HCT116 (cell line): ENCODE data around the gene DMKN. TPM values are rescaled to one million over a fixed set of nuclear protein-coding genes. Genes with fewer than 3 reads are reported as not detected.

Experiments
- ATAC-seq: fragments of 200-7000 bp; cut with Tn5 transposase; 2 replicates; pipeline ENCODE4 v1.9.1; 2020; ENCODE audit warnings: mild to moderate bottlenecking, moderate library complexity
- BruUV-seq: library from RNA; stranded (reverse); fragments of 400-500 nt; replicated peaks from 2 replicates; lab custom pipeline; 2021; lab: Mats Ljungman, UMichigan
- CTCF ChIA-PET: fragments of 300-600 bp; sonication (Branson Sonifier 250); formaldehyde crosslinking; loops from one replicate; lab custom pipeline; 2021; ENCODE audit warnings: antibody characterized with exemption; lab: Charles Lee
- POLR2A ChIA-PET: fragments of 300-600, 350-600 bp; sonication (Branson Sonifier 250); formaldehyde crosslinking; loops from one replicate; lab custom pipeline; 2021; ENCODE audit warnings: antibody characterized with exemption; lab: Charles Lee
- RAD21 ChIA-PET, 2 experiments: fragments of 300-600 bp; sonication (Branson Sonifier 250); formaldehyde crosslinking; loops; one replicate each; lab custom pipeline; 2023; ENCODE audit warnings: low total read pairs in 2 of 2; ENCODE audit not compliant: uncharacterized antibody in 2 of 2, unreplicated experiment in 2 of 2, low non-redundant PET in 1 of 2; lab: Charles Lee
- DNase-seq: peaks from one replicate; pipeline ENCODE4 v3.0.0-alpha.2; 2010; ENCODE audit warnings: low read depth, low spot score
- H2AFZ ChIP-seq: fragments of 200-600 bp; shearing (Covaris generic), sonication (generic); 2 replicates; pipeline ENCODE4 v1.6.1; 2017; ENCODE audit warnings: low read depth, mixed run types, mixed read lengths, antibody characterized with exemption, low read length; ENCODE audit not compliant: poor library complexity, severe bottlenecking
- H3K27ac ChIP-seq: 2 replicates; pipeline ENCODE4 v1.5.1; 2012; ENCODE audit warnings: low read depth, low read length
- H3K27me3 ChIP-seq: fragments of 200-600 bp; sonication (generic); 2 replicates; pipeline ENCODE4 v1.6.1; 2016; ENCODE audit warnings: mixed run types, low read length, mixed read lengths; ENCODE audit not compliant: insufficient read depth
- H3K36me3 ChIP-seq, 2 experiments: fragments of 200-500 bp in 1 of 2; fragments of 200-600 bp in 1 of 2; sonication (Bioruptor generic) in 1 of 2; sonication (generic) in 1 of 2; 2 replicates each; pipeline versions ENCODE4 v1.5.1 to v1.6.1; 2014 to 2016; ENCODE audit warnings: low read length in 2 of 2, inconsistent platforms in 1 of 2, mixed read lengths in 1 of 2, mixed run types in 1 of 2; ENCODE audit not compliant: insufficient read depth in 2 of 2, control insufficient read depth in 1 of 2
- H3K4me1 ChIP-seq, 2 experiments: fragments of 200-600 bp in 1 of 2; sonication (generic) in 1 of 2; 2 replicates each; pipeline versions ENCODE4 v1.5.1 to v1.6.1; 2012 to 2017; ENCODE audit warnings: low read length in 2 of 2, inconsistent platforms in 1 of 2, mild to moderate bottlenecking in 1 of 2, mixed read lengths in 1 of 2, mixed run types in 1 of 2, moderate library complexity in 1 of 2; ENCODE audit not compliant: insufficient read depth in 2 of 2, control insufficient read depth in 1 of 2
- H3K4me2 ChIP-seq: fragments of 200-600 bp; sonication (generic); 2 replicates; pipeline ENCODE4 v1.6.1; 2017; ENCODE audit warnings: mixed run types, low read length, mixed read lengths
- H3K4me3 ChIP-seq, 2 experiments: fragments of 200-600 bp in 1 of 2; sonication (generic) in 1 of 2; replicated peaks in 1 of 2; 2 replicates each; pipeline ENCODE4 v1.5.1; 2011 to 2016; ENCODE audit warnings: low read length in 2 of 2, control low read depth in 1 of 2, low read depth in 1 of 2, mild to moderate bottlenecking in 1 of 2, mixed read lengths in 1 of 2, mixed run types in 1 of 2
- H3K79me2 ChIP-seq: fragments of 200-600 bp; sonication (generic); 2 replicates; pipeline ENCODE4 v1.6.1; 2017; ENCODE audit warnings: mild to moderate bottlenecking, mixed run types, low read length, moderate library complexity, mixed read lengths; ENCODE audit not compliant: insufficient read depth
- H3K9ac ChIP-seq: fragments of 200-600 bp; sonication (generic); 2 replicates; pipeline ENCODE4 v1.6.1; 2016; ENCODE audit warnings: low read length, mixed read lengths
- H3K9me2 ChIP-seq: fragments of 200-600 bp; sonication (generic), shearing (Covaris generic); 2 replicates; pipeline ENCODE4 v1.6.1; 2017; ENCODE audit warnings: mixed run types, mild to moderate bottlenecking, moderate library complexity; ENCODE audit not compliant: insufficient read depth
- H3K9me3 ChIP-seq, 2 experiments: fragments of 200-500 bp in 1 of 2; fragments of 200-600 bp in 1 of 2; sonication (Bioruptor generic) in 1 of 2; sonication (generic) in 1 of 2; 2 replicates each; pipeline ENCODE4 v1.6.1; 2014 to 2017; ENCODE audit warnings: low read length in 2 of 2, mixed read lengths in 2 of 2, inconsistent platforms in 1 of 2, low read depth in 1 of 2, mild to moderate bottlenecking in 1 of 2, mixed run types in 1 of 2, moderate library complexity in 1 of 2; ENCODE audit not compliant: control insufficient read depth in 1 of 2, insufficient read depth in 1 of 2
- H4K20me1 ChIP-seq: fragments of 200-600 bp; sonication (generic), shearing (Covaris generic); 2 replicates; pipeline ENCODE4 v1.6.1; 2017; ENCODE audit warnings: mixed run types, mild to moderate bottlenecking, moderate library complexity; ENCODE audit not compliant: insufficient read depth
- MAX ChIP-seq: IDR thresholded peaks from 2 replicates; pipeline ENCODE4 v1.6.1; 2012
- POLR2AphosphoS5 ChIP-seq: IDR thresholded peaks from 2 replicates; pipeline ENCODE4 v1.6.1; 2011; ENCODE audit warnings: mild to moderate bottlenecking, low read depth, low read length, moderate library complexity
- SIN3A ChIP-seq: IDR thresholded peaks from 2 replicates; pipeline ENCODE4 v1.6.1; 2012; ENCODE audit warnings: low read depth
- TCF7L2 ChIP-seq: IDR thresholded peaks from 2 replicates; pipeline ENCODE4 v1.7.0; 2011; ENCODE audit warnings: borderline replicate concordance, inconsistent platforms; ENCODE audit not compliant: insufficient read depth, insufficient read length; ENCODE audit errors: extremely low read depth
- ZBTB33 ChIP-seq: IDR thresholded peaks from 2 replicates; pipeline ENCODE4 v1.6.1; 2011; ENCODE audit warnings: mild to moderate bottlenecking, low read length, moderate library complexity; ENCODE audit not compliant: insufficient replicate concordance; ENCODE audit errors: extremely low read depth
- ZFX ChIP-seq: fragments of 450-650 bp; IDR thresholded peaks from 2 replicates; pipeline ENCODE4 v1.6.1; 2017
- ZNF274 ChIP-seq: fragments of 200-500 bp; sonication (Bioruptor generic); IDR thresholded peaks from 2 replicates; pipeline ENCODE4 v1.6.1; 2014; ENCODE audit warnings: mild to moderate bottlenecking, low read depth, low read length, inconsistent platforms
- intact Hi-C: fragments of 100-400 bp; cut with micrococcal nuclease; formaldehyde crosslinking; loops from 2 replicates; pipeline ENCODE4 v1.10.0; 2022
- total RNA-seq: library from RNA; stranded (reverse); gene quantifications from one replicate; pipeline ENCODE4 v1.2.1, GENCODE V29; 2021; ENCODE audit not compliant: unreplicated experiment

DMKN gene
- total RNA-seq, 1 experiment from 2014 or later, result 246 TPM

- ChIA-PET POLR2A (no interaction called here), CTCF (no interaction called here), RAD21 (no interaction called here)
- DNase-seq, result no peak
- Histone ChIP-seq H3K9me2 (no peaks in the 10 kb centered on the region), H3K27ac (no peak overlapping the region), H3K9ac (no peak overlapping the region), H2AFZ (no peak overlapping the region), H3K79me2 (no peaks in the 10 kb centered on the region), H3K9me3 (no peaks in the 10 kb centered on the region), H3K4me2 (no peak overlapping the region), H3K4me3 (no peak overlapping the region), H3K36me3 (no peaks in the 10 kb centered on the region), H3K4me1 (peaks cover 0 to 8% of the 10 kb centered on the region in 2 experiments; a peak in 2 of 4 replicates), H3K27me3 (no peaks in the 10 kb centered on the region), H4K20me1 (no peaks in the 10 kb centered on the region)
- ATAC-seq, result no peak
- TF ChIP-seq POLR2AphosphoS5, result 0 out of 2 replicates have a peak, but pooled peaks have one; percentile 2
- TF ChIP-seq TCF7L2, result no peak
- no TSS peak for BruUV-seq
- intact Hi-C loops, result no loop called here
These were observed 16.1 kb upstream of the DMKN start for GRCh38 chr19:35529241-35530218.

- no peak for TF ChIP-seq ZNF274
- TF ChIP-seq MAX, result no peak
- TF ChIP-seq ZFX, result no peak
- TF ChIP-seq SIN3A, result no peak
- TF ChIP-seq ZBTB33, result no peak
- TF ChIP-seq, all 23 proteins: peak for 0
These were observed 15.0 kb upstream of the DMKN start, which contains the start of gene SBSN for GRCh38 chr19:35528218-35529038. TSS of gene SBSN (minus strand) at chr19:35528311. CDS start at chr19:35528281, 30 bp downstream.

More at GRCh38 chr19:35528218-35529038, 15.0 kb upstream of the DMKN start, which contains the start of gene SBSN:
- Histone ChIP-seq H3K4me3 (no peak within 1 kb of the TSS), H3K27me3 (no peaks in the 10 kb centered on the region), H3K9ac (no peak within 1 kb of the TSS), H3K4me2 (no peak within 1 kb of the TSS), H3K36me3 (no peaks in the 10 kb centered on the region), H3K4me1 (peaks cover 0 to 8% of the 10 kb centered on the region in 2 experiments; a peak in 2 of 4 replicates), H2AFZ (no peak within 1 kb of the TSS), H3K9me3 (no peaks in the 10 kb centered on the region), H4K20me1 (no peaks in the 10 kb centered on the region), H3K79me2 (no peaks in the 10 kb centered on the region), H3K9me2 (no peaks in the 10 kb centered on the region), H3K27ac (no peak within 1 kb of the TSS)
- ATAC-seq (no peak), DNase-seq (no peak)
- RAD21 ChIA-PET, result no interaction called here
- CTCF ChIA-PET, result no interaction called here
- intact Hi-C loops, result no loop called here
- BruUV-seq, result no TSS peak
- POLR2A ChIA-PET, result no interaction called here
